ENCODE data around the gene TTR.

Gene TTR

GRCh38 chr18:31617031-31617717 lies 25.5 kb downstream of the TTR start:
- no peak for DNase-seq

- DNase-seq = no peak
These were observed 27.1 kb downstream of the TTR start for GRCh38 chr18:31618801-31619200.

- no peak for DNase-seq
These were observed 27.6 kb downstream of the TTR start for GRCh38 chr18:31619291-31619690.

- no peak for DNase-seq
These were observed 33.4 kb downstream of the TTR start for GRCh38 chr18:31624892-31625640.

GRCh38 chr18:31626409-31626808 lies 34.7 kb downstream of the TTR start:
- no peak for DNase-seq

GRCh38 chr18:31630549-31630948 lies 38.9 kb downstream of the TTR start:
- DNase-seq = no peak

- no peak for DNase-seq
These were observed 39.8 kb downstream of the TTR start for GRCh38 chr18:31631526-31631925.

- DNase-seq = no peak
These were observed 40.7 kb downstream of the TTR start for GRCh38 chr18:31632356-31632755.

- no peak for DNase-seq
These were observed 42.0 kb downstream of the TTR start for GRCh38 chr18:31633392-31634330.

- no peak for DNase-seq
These were observed 42.6 kb downstream of the TTR start for GRCh38 chr18:31634331-31634713.

GRCh38 chr18:31636387-31636786 lies 44.7 kb downstream of the TTR start:
- no peak for DNase-seq

- no peak for DNase-seq
These were observed 45.8 kb downstream of the TTR start for GRCh38 chr18:31637445-31637844.

- no peak for DNase-seq
These were observed 51.3 kb downstream of the TTR start for GRCh38 chr18:31643003-31643402.

GRCh38 chr18:31645411-31645810 lies 53.7 kb downstream of the TTR start:
- no peak for DNase-seq

GRCh38 chr18:31646332-31647126 lies 54.9 kb downstream of the TTR start:
- DNase-seq = no peak

- no peak for DNase-seq
These were observed 55.6 kb downstream of the TTR start for GRCh38 chr18:31647127-31647753.

Data from 8988T (cell line).